Osteoblast (primary cell): Measurements from ENCODE around the gene PCDHGA9. TPM values are rescaled to one million over a fixed set of nuclear protein-coding genes. Genes with fewer than 3 reads are reported as not detected.

Source experiments
- DNase-seq: peaks from one replicate; pipeline ENCODE4 v3.0.0; 2011; ENCODE audit warnings: low spot score, mixed read lengths; ENCODE audit not compliant: insufficient read length; ENCODE audit errors: missing footprints
- H2AFZ ChIP-seq: 2 replicates; pipeline ENCODE4 v1.6.0; 2011; ENCODE audit warnings: mild to moderate bottlenecking, low read length
- H3K27ac ChIP-seq: 2 replicates; pipeline ENCODE4 v1.5.1; 2011; ENCODE audit warnings: mild to moderate bottlenecking, low read depth, low read length, moderate library complexity
- H3K27me3 ChIP-seq: 2 replicates; pipeline ENCODE4 v1.6.0; 2012; ENCODE audit warnings: mild to moderate bottlenecking, control low read depth, inconsistent platforms, low read length, moderate library complexity; ENCODE audit not compliant: insufficient read depth
- H3K36me3 ChIP-seq: 2 replicates; pipeline ENCODE4 v1.5.1; 2011; ENCODE audit warnings: mild to moderate bottlenecking, low read length, control low read depth, moderate library complexity; ENCODE audit not compliant: insufficient read depth
- H3K4me1 ChIP-seq: 2 replicates; pipeline ENCODE4 v1.5.1; 2011; ENCODE audit warnings: mild to moderate bottlenecking, low read length, control low read depth, moderate library complexity; ENCODE audit not compliant: insufficient read depth
- H3K4me2 ChIP-seq: 2 replicates; pipeline ENCODE4 v1.6.0; 2011; ENCODE audit warnings: mild to moderate bottlenecking, low read length; ENCODE audit not compliant: insufficient read depth
- H3K4me3 ChIP-seq: fragments of 200-600 bp; sonication (generic); 3 replicates; pipeline ENCODE4 v1.5.1; 2012; ENCODE audit warnings: mild to moderate bottlenecking, low read length, inconsistent platforms; ENCODE audit not compliant: insufficient read depth
- H3K79me2 ChIP-seq: 2 replicates; pipeline ENCODE4 v1.6.0; 2012; ENCODE audit warnings: mild to moderate bottlenecking, low read length, control low read depth, inconsistent platforms; ENCODE audit not compliant: insufficient read depth
- H3K9me3 ChIP-seq: 2 replicates; pipeline ENCODE4 v1.5.1; 2011; ENCODE audit warnings: low read depth, low read length, control low read depth
- H4K20me1 ChIP-seq: 2 replicates; pipeline ENCODE4 v1.6.0; 2012; ENCODE audit warnings: mild to moderate bottlenecking, low read length, control low read depth; ENCODE audit not compliant: insufficient read depth
- CTCF ChIP-seq: IDR thresholded peaks from 2 replicates; pipeline ENCODE4 v1.5.1; 2011; ENCODE audit warnings: mild to moderate bottlenecking, low read depth, low read length, moderate library complexity; ENCODE audit errors: extremely low read depth
- total RNA-seq: library from RNA; depleted of rRNA; stranded (reverse); fragments of >200 nt; gene quantifications from 2 replicates; pipeline ENCODE4 v1.2.3, GENCODE V29; 2012

PCDHGA9 gene
- total RNA-seq, 1 donor: 6.5 TPM

GRCh38 chr5:141439411-141440141 lies 37.0 kb downstream of the PCDHGA9 start:
- no peaks in the 10 kb centered on the region for H3K36me3 ChIP-seq
- no peak for DNase-seq
- no peaks in the 10 kb centered on the region for H3K9me3 ChIP-seq
- H3K27ac ChIP-seq: no peak overlapping the region
- peaks cover 20% of the 10 kb centered on the region for H3K4me1 ChIP-seq
- no peak overlapping the region for H2AFZ ChIP-seq
- H3K4me2 ChIP-seq: no peak overlapping the region
- H3K4me3 ChIP-seq: no peak overlapping the region
- no peaks in the 10 kb centered on the region for H3K27me3 ChIP-seq
- no peaks in the 10 kb centered on the region for H4K20me1 ChIP-seq
- peaks cover 48% of the 10 kb centered on the region for H3K79me2 ChIP-seq
- peak; percentile 26 for TF ChIP-seq CTCF

GRCh38 chr5:141440341-141440740 lies 37.8 kb downstream of the PCDHGA9 start:
- TF ChIP-seq CTCF: no peak
- Histone ChIP-seq H3K36me3 (no peaks in the 10 kb centered on the region), H3K27me3 (no peaks in the 10 kb centered on the region), H3K4me3 (no peak overlapping the region), H3K4me2 (no peak overlapping the region), H4K20me1 (no peaks in the 10 kb centered on the region), H3K9me3 (no peaks in the 10 kb centered on the region), H3K4me1 (peaks cover 20% of the 10 kb centered on the region), H3K27ac (no peak overlapping the region), H2AFZ (no peak overlapping the region), H3K79me2 (peaks cover 47% of the 10 kb centered on the region)
- no peak for DNase-seq

GRCh38 chr5:141441571-141442170 lies 39.1 kb downstream of the PCDHGA9 start:
- Histone ChIP-seq H3K36me3 (no peaks in the 10 kb centered on the region), H2AFZ (no peak overlapping the region), H3K9me3 (no peaks in the 10 kb centered on the region), H3K4me3 (no peak overlapping the region), H3K27ac (no peak overlapping the region), H3K4me2 (no peak overlapping the region), H3K27me3 (no peaks in the 10 kb centered on the region), H3K79me2 (peaks cover 41% of the 10 kb centered on the region), H3K4me1 (peaks cover 12% of the 10 kb centered on the region), H4K20me1 (no peaks in the 10 kb centered on the region)
- no peak for TF ChIP-seq CTCF
- no peak for DNase-seq

Other genes with a start within 250 kb of the PCDHGA9 start
- gene PCDHB7, start 230.1 kb upstream of the PCDHGA9 start, total RNA-seq: 2.2 and 2.4 TPM in 2 replicates
- 0.36 and 0.88 TPM in 2 replicates for gene PCDHB8, start 225.0 kb upstream of the PCDHGA9 start, total RNA-seq
- gene PCDHB16, start 220.4 kb upstream of the PCDHGA9 start, total RNA-seq: 1.1 and 3.5 TPM in 2 replicates
- gene PCDHB9, start 215.6 kb upstream of the PCDHGA9 start, total RNA-seq: 1.2 and 1.8 TPM in 2 replicates
- 2.2 and 2.7 TPM in 2 replicates for gene PCDHB10, start 210.4 kb upstream of the PCDHGA9 start, total RNA-seq
- 1.1 and 1.8 TPM in 2 replicates for gene PCDHB11, start 203.2 kb upstream of the PCDHGA9 start, total RNA-seq
- gene PCDHB12, start 194.1 kb upstream of the PCDHGA9 start, total RNA-seq: 0.59 and 0.72 TPM in 2 replicates
- gene PCDHB13, start 188.9 kb upstream of the PCDHGA9 start, total RNA-seq: 2.1 and 2.2 TPM in 2 replicates
- 2.7 and 2.9 TPM in 2 replicates for gene PCDHB14, start 179.4 kb upstream of the PCDHGA9 start, total RNA-seq
- gene PCDHB15, start 157.4 kb upstream of the PCDHGA9 start, total RNA-seq: 0.88 and 1.1 TPM in 2 replicates
- gene SLC25A2, start 98.7 kb upstream of the PCDHGA9 start, total RNA-seq: 0.36 and 0.59 TPM in 2 replicates
- 44.2 and 48.1 TPM in 2 replicates for gene TAF7, start 82.0 kb upstream of the PCDHGA9 start, total RNA-seq
- gene PCDHGA1, start 72.3 kb upstream of the PCDHGA9 start, total RNA-seq: 1.1 and 1.5 TPM in 2 replicates
- 2.7 and 2.9 TPM in 2 replicates for gene PCDHGA2, start 64.0 kb upstream of the PCDHGA9 start, total RNA-seq
- gene PCDHGA3, start 58.9 kb upstream of the PCDHGA9 start, total RNA-seq: 2.4 and 2.9 TPM in 2 replicates
- 3.3 and 5.0 TPM in 2 replicates for gene PCDHGB1, start 52.7 kb upstream of the PCDHGA9 start, total RNA-seq
- gene PCDHGA4, start 47.8 kb upstream of the PCDHGA9 start, total RNA-seq: 6.8 and 6.9 TPM in 2 replicates
- gene PCDHGB2, start 42.8 kb upstream of the PCDHGA9 start, total RNA-seq: 4.3 and 5.6 TPM in 2 replicates
- 2.5 and 2.7 TPM in 2 replicates for gene PCDHGA5, start 38.6 kb upstream of the PCDHGA9 start, total RNA-seq
- 6.2 and 8.0 TPM in 2 replicates for gene PCDHGB3, start 32.5 kb upstream of the PCDHGA9 start, total RNA-seq
- 5.0 and 5.1 TPM in 2 replicates for gene PCDHGA6, start 28.9 kb upstream of the PCDHGA9 start, total RNA-seq
- 6.5 TPM in 2 replicates for gene PCDHGA7, start 20.0 kb upstream of the PCDHGA9 start, total RNA-seq
- 14.1 and 15.9 TPM in 2 replicates for gene PCDHGB4, start 15.1 kb upstream of the PCDHGA9 start, total RNA-seq
- gene PCDHGA8, start 10.1 kb upstream of the PCDHGA9 start, total RNA-seq: 3.5 and 3.6 TPM in 2 replicates
- gene PCDHGB5, start 4.8 kb upstream of the PCDHGA9 start, total RNA-seq: 21.5 and 24.2 TPM in 2 replicates
- 6.2 and 8.0 TPM in 2 replicates for gene PCDHGB6, start 5.2 kb downstream of the PCDHGA9 start, total RNA-seq
- 23.2 and 24.8 TPM in 2 replicates for gene PCDHGA10, start 10.2 kb downstream of the PCDHGA9 start, total RNA-seq
- gene PCDHGB7, start 14.9 kb downstream of the PCDHGA9 start, total RNA-seq: 18.5 and 19.2 TPM in 2 replicates
- 12.3 and 16.5 TPM in 2 replicates for gene PCDHGA11, start 18.3 kb downstream of the PCDHGA9 start, total RNA-seq
- 20.6 and 33.6 TPM in 2 replicates for gene PCDHGA12, start 27.7 kb downstream of the PCDHGA9 start, total RNA-seq
- 59.4 and 91.3 TPM in 2 replicates for gene PCDHGC3, start 73.2 kb downstream of the PCDHGA9 start, total RNA-seq
- gene PCDHGC4, start 82.3 kb downstream of the PCDHGA9 start, total RNA-seq: 2.9 and 3.8 TPM in 2 replicates
- 3.6 and 5.3 TPM in 2 replicates for gene PCDHGC5, start 86.3 kb downstream of the PCDHGA9 start, total RNA-seq
- gene DIAPH1, start 216.2 kb downstream of the PCDHGA9 start, total RNA-seq: 18.5 and 19.2 TPM in 2 replicates
- 47.8 and 50.4 TPM in 2 replicates for gene HDAC3, start 234.1 kb downstream of the PCDHGA9 start, total RNA-seq
- 4.4 and 5.1 TPM in 2 replicates for gene RELL2, start 234.2 kb downstream of the PCDHGA9 start, total RNA-seq
- 21.8 and 22.4 TPM in 2 replicates for gene FCHSD1, start 248.6 kb downstream of the PCDHGA9 start, total RNA-seq